KG1 (cell line): ENCODE measurements around the gene INTS7.
"Not testable (repeated sequence)": the region's sequence is repeated elsewhere in the genome, so short reads cannot be mapped to it uniquely, and the experiment has no call there.

Experiments used
- DNase-seq: peaks from one replicate; lab custom pipeline; 2025; lab: John Stamatoyannopoulos, UW

INTS7 gene

DNA sequence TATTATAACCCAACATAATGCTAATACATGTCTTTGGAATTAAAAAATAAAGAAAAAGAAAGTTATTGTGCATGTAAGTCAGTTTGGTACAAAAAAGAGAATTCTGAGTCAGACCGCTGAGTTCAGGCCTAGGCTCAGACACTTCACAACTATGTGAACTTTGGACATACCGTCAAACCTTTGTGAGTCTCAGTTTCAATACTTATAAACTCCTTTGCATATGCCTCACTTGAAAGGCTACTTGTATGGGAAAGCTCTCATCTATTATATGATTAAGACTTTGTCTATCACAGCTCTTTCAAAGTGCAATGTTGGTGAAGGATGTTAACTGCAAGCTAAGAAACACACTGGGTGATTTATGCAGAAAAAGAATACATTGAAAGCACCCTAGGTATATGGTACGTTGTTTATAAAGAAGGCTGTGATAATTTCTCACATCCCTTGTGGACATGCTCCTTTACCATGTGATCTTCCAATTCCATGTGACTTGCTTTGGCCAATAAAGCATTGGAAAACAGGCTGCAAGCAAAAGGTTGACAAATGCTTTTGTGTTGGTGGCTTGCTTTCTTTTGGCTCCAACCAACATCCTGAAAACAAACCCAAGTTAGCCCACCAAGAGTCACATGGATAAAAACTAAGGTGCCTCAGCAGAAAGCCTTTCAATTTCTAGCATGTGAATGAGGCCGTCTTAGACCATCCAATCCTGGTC is 49.6 kb downstream of the INTS7 start:
- DNase-seq: no peak

DNA sequence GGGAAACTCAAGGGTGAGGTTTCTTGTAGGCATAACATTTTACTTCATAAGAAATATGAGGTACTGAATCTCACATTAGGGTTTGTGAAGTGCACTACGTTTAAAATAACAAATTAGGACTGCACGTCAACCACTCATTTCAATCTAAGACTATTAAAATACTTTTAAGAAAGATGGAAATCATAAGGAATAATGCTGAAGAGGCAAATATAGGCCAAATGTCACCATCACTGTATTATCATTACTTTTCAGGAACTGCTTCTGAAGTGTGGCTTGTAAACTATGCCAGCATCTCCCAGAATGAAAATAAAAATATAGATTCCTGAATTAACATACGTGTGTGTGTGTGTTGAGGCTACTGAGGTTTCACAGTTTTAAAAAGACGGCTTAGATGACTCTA is 56.8 kb downstream of the INTS7 start:
- no peak for DNase-seq

DNA sequence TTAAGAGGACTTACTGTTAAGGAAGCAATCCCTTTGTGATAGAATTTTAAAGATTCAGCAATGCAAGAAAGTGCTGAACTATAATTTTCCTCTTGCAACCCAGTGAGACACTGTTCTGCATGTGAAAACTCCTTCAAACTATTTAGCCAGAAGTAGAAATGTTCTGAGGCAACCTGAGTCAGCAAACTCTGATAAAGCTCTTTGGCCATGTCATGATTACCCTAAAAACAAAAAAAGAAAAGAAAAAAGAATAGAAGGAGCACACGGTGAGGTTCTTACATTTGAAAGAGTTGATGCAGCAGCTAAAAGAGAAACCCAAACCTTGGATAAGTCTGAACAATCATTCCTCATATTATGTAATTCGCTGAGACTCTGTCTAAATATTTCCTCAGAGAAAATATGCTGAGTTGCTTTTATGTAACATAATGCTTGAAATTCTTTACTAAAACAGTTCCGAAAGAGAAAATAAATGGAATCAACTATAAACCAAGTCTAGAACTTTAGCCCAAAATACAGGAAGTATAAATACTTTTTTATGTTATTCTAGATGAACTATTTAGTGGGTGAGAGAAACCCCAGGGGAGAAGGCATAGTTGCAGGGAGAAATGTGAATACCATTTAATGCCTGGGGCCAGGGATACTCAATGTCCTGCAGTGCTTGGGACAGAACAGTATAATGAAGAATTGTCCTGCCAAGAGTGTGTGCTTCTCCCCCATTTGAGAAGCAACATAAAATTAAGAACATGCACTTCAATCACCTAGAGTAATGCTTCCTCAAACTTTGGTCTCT is 60.0 kb downstream of the INTS7 start:
- no peak for DNase-seq

DNA sequence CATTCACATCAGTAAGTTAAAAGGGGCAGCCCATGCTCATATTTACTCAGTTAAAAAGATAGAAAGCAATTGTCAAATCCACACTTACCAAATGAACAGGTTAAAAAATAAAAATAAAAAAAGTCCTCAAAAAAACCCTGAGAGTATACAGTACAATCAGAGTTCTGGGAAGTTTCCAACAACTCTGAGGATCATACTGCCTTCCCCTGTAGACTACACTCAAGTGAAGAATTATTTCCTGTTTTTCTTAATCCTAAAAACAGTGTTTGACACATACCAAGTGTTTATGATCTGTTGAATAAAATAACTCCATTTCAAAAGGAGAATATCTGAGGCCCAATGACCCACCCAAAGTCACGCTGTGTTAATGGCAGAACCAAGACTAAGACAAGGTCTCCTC is 61.8 kb downstream of the INTS7 start:
- no peak for DNase-seq

DNA sequence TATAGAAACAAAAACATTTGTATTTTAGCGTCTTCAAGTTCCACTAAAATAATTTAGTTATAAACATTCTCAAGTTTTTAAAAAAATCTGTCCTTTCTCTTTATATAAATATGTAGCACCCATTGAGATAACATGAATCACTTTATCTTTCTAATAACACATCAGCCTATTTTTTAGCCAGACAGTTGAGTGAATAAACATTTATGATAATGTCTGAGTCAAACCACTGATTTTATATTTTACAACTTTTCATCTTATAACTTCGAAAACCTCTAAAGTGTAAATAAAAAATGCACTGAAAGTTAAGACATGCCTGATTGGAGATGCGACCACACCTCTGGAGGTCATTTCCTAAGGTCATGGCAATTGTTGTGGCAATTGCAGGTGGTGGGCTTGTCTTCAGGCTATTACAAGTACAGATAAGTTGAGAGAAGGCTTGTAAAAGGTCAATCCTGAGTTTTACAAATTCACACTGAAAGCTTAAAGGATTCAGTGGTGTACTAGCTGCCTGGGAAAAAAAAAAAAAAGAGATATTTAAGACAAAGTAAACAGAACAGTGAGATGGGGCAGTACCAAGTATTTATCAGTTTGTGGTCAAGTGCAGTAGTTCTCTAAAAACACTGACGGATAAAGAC is 67.0 kb downstream of the INTS7 start:
- DNase-seq: no peak

DNA sequence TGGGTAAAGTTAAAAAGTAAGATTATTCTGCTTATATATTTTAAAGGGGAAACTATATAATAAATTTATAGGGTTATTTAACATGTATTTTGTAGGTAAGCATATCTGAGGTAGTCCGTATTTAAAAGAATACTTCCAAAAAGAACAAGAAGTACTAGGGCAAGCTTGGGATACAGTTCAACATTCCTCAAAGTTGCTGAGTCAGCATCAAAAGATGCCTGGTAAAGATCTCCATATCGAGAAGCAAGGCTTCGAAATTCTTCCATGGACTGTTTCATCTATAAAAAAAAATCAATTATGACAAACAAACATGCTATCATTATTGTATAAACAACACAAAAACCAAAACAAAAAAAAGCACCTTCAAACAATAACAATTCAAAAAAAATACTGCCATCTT is 67.7 kb downstream of the INTS7 start:
- DNase-seq: no peak

DNA sequence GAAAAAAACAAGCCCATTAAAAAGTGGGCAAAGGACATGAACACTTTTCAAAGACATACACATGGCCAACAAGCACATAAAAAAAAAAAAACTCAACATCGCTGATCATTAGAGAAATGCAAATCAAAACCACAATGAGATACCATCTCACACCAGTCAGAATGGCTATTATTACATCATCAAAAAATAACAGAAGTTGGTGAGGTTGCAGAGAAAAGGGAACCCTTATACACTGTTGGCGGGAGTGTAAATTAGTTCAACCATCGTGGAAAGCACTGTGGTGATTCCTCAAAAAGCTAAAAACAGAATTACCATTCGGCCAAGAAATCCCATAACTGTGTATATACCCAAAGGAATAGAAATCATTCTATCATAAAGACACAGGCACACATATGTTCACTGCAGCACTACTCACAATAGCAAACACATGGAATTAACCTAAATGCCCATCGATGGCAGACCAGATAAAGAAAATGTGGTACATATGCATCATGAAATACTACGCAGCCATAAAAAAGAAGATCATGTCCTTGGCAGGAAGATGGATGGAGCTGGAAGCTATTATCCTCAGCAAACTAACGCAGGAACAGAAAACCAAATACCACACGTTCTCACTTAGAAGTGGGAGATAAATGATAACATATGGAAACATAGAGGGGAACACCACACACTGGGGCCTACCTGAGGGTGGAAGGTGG is 70.1 kb downstream of the INTS7 start:
- no peak for DNase-seq

DNA sequence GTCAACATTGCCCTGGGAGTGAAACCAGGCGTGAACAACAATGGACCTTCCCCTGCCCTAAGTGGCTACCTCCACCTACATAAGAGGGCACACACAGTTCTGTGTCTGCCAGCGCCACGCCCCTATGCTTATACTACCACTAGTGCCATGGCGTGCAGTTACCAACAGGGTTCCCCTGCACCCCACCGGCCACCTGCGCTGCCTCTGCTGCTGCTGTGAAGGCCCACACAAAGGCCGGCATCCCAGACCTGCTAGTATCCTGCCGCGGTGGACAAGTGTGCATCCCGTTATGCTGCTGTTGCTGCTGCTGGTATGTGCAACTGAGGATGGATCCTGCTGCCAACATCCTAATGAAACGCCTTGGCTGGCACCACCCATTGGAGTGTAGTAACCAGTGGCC is 75.7 kb downstream of the INTS7 start:
- no peak for DNase-seq

DNA sequence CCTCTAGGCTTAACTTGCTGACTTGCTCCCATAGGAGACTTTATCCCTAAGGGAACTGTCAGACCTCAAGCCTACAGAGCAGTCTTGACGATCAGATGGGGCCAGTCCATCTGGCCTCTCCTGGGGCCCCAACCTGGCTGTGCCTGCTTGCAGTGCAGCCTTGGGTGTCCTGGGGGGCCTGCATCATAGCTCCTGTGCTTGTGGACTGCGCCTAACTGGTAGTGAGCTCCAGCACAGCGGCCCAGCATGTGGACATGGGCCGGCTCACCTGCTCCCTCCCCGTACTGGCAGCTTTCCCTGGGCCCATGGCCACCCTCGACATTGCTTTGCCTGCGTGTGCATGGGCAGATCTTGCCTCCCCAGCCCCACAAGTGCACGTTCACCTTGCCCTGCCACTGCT is 76.1 kb downstream of the INTS7 start:
- no peak for DNase-seq

DNA sequence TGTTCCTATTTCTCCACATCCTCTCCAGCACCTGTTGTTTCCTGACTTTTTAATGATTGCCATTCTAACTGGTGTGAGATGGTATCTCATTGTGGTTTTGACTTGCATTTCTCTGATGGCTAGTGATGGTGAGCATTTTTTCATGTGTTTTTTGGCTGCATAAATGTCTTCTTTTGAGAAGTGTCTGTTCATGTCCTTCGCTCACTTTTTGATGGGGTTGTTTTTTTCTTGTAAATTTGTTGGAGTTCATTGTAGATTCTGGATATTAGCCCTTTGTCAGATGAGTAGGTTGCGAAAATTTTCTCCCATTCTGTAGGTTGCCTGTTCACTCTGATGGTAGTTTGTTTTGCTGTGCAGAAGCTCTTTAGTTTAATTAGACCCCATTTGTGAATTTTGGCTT is 81.3 kb downstream of the INTS7 start:
- DNase-seq: not testable (repeated sequence)

DNA sequence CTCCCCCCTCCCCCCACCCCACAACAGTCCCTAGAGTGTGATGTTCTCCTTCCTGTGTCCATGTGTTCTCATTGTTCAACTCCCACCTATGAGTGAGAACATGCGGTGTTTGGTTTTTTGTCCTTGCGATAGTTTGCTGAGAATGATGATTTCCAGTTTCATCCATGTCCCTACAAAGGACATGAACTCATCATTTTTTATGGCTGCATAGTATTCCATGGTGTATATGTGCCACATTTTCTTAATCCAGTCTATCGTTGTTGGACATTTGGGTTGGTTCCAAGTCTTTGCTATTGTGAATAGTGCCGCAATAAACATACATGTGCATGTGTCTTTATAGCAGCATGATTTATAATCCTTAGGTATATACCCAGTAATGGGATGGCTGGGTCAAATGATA is 81.8 kb downstream of the INTS7 start:
- DNase-seq: not testable (repeated sequence)

DNA sequence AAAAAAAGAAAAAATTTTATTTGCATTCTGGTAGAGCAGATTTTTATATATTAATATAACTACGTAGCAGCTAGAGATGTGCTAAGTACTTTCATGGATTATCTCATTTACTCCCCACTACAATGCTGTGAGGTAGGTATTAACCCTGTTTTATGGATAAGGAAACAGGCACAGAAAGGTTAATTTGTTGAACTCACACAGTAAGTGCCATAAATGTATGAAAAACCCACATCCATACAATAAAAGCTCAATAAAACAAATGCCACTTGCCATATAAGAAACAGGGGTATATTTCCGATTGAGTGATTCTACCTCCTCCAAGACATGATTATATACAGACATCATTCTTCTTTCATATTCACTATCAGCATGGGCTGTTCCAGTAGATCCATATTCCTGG is 83.1 kb downstream of the INTS7 start:
- no peak for DNase-seq

DNA sequence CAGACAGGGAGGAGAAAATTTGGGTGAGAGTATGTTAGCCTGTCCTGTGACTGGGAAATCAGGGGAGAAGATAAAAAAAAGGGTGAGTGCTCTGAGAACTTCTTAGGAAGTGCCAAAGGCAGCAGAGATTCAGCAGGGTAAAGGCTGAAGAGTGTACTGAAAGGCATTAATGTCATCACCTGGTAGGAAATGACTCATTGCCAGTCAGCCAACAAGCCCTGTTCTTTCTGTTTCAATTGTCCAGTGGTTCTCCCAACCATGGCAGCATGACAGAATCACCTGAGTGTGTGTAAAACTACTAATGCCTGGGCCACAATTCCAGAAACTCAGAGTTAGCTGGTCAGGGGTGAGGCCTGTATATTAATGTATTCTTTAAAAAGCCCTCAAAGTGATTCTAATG is 83.5 kb downstream of the INTS7 start:
- DNase-seq: no peak

DNA sequence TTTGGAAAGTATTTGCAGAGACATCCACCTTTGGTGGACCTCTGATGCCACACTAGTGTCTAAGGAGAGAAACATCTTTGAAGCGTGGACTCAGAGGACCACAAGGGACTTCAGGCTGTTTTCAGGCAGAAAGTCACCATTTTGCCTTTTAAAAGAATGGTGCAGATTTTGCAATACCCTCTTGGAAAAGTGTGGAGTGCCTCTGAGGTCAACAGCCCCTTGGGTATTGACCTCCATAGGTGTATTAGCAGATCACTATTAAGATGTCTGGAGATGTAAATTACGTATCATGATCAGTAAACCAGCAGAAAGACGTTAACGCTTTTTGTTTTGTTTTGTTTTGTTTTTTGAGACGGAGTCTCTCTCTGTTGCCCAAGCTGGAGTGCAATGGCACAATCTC is 87.0 kb downstream of the INTS7 start:
- no peak for DNase-seq

DNA sequence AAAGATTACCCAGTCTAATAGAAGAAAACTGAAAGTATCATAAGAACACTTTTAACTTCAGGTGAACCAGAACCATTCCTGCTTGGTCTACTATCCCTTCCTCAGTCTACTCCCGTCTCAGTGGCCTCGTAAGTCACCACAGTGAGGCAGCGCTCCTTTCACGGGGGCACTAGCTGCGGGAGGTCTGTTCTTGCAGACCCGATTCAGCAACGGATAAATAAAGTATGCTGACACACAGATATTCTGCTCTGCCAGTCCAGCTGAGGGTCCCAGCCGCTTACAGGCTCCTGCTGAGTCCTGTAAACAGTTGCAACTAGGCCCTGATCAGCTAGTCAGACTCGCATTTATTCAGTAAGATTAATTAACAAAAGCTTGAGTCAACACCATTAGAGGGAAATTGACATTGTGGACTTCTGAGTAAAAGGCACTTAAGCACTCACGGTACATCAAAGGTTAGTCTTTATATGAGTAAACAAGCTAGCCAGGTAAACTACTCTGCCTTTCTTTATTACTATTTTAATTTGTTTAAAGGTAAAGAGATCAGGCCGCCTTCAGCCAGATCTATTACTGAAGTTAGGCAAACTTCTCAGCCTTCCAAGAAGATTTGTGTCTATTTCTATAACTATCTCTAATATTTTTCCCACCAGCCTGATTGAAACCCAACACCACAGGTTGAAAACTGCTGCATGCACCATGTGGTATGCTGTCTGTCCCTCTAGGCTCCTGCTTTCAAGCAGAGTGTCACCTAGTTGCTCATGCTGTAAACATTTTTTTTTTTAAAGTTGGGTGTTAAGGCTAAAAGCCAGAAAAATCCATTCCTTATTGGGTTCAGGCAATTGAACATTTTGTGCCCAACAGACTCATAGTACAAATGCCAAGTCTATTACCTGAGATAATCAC is 87.7 kb downstream of the INTS7 start:
- no peak for DNase-seq

DNA sequence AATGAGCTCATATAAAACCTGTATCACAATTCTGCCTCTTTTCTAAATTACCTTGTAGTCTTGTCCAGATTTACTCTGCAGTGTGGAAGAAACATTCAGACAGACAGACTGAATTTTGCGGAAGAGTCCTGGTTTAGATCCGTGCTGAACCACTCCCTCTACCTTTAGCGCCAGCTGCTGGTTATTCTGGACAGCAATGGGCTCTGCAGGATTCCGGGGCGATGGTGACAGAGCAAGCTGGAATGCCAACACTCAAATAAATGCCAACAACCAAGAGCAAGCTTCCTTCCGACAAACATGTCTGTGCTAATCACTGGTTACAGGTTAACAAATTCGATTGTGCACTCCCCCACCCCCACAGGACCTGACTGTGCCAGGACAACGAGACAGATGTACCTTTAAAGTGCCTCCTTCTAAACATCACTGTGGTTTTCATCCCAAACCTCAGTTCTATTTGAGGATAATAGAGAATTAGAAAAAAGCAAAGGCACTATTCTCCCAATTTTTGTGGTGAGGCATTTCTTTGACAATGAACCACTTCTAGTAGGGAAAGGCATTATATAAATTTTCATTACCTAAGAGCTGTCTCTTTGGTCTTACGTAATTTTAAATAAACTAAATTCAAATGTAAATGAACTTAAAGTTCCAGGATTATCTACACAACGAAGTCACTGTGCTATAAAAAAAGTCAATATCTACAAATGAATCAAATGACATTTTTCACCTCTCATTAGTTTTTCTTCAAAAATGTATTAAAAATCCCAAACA is 90.4 kb downstream of the INTS7 start:
- no peak for DNase-seq

DNA sequence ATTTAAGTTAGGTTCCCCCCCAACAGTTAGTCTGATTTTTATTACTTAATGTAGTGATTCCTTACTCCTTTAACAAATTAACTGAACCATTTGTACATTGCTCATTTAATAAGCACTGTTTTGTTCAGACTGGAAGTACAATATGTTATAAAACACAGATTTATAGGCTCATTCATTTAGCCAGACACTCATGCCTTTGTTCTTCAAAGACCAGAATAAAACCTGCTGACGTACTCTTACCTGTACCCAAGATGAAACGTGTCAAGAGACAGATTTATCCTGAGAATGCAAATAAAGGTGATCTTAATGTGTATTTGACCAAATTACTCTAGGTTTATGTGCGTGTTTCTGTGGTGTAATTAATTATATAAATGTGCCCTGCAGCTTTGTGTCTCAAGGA is 92.8 kb downstream of the INTS7 start:
- no peak for DNase-seq

DNA sequence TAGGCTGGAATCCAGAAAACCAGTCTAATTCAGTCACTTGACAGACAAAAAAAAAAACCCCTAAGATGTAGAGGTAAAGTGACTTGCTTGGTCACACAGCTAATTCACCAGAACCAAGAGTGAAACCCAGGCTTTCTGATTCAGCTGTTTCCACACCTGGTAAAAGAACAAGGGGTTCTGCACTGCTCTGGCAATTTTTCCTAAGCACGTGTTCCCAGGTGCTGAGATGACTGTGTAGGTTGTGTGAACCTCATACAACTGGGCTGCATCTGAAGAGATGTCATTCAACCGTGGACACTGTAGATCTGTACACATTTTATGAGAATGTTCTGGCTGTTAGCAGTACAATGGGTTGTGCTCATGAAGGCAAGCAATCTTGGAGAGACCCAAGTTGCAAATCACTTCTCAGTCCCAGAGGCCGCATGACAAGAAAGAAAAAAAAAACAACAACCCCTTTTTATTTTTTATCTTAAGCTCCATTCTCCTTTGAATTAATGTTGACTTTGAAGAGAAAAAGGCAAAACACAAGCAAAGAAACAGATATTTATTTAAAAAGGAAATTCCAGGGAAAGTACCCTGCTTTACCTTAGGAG is 95.4 kb downstream of the INTS7 start:
- no peak for DNase-seq

DNA sequence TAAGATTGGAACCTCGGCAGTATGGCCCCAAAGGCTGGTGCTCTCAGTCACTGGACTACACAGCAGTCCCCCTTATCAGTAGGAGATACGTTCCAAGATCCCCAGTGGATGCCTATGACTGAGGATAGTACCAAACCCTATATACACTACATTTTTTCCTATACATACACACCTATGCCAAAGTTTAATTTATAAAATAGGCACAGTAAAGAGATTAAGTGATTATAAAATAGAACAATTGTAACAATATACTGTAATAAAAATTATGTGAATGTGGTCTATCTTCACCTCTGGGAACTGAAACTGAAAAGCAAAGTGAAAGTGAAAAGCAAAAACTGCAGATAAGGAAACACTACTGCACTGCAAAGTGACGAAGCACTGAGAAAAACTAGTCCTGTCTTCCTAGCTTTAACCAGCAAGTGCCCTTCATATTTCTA is 96.8 kb downstream of the INTS7 start:
- DNase-seq: no peak

DNA sequence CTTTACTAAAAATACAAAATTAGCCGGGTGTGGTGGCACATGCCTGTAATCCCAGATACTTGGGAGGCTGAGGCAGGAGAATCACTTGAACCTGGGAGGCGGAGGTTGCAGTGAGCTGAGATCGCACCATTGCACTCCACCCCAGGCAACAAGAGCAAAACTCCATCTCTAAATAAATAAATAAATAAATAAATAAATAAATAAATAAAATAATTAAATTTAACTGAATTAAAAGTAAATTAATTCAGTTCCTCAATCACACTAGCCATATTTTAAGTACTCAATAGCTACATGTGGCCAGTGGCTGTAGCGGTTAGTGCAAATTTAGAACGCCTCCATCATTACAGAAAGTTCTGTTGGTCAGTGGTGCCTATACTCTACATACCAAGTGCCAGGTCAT is 97.9 kb downstream of the INTS7 start:
- DNase-seq: not testable (repeated sequence)
